IMR-90 (cell line): Measurements from ENCODE around the gene IFI30. TPM values are rescaled to one million over a fixed set of nuclear protein-coding genes. Genes with fewer than 3 reads are reported as not detected.

Source experiments
- ATAC-seq: fragments of 200-7000 bp; cut with Tn5 transposase; 2 replicates; pipeline ENCODE4 v1.9.1; 2020; ENCODE audit warnings: low read depth, mild to moderate bottlenecking, moderate library complexity
- BruUV-seq: library from RNA; stranded (reverse); fragments of 400-500 nt; replicated peaks from 2 replicates; lab custom pipeline; 2021; lab: Mats Ljungman, UMichigan
- CTCF ChIA-PET: fragments of 300-600 bp; formaldehyde crosslinking; extraction: SDS; loops from one replicate; lab custom pipeline; 2021; ENCODE audit warnings: antibody characterized with exemption; lab: Yijun Ruan, JAX
- POLR2A ChIA-PET: fragments of 300-600 bp; sonication (Branson Sonifier 250); formaldehyde crosslinking; loops from one replicate; lab custom pipeline; 2022; ENCODE audit warnings: antibody characterized with exemption; ENCODE audit not compliant: unreplicated experiment; lab: Charles Lee
- DNase-seq: peaks from one replicate; pipeline ENCODE4 v3.0.0; 2013
- H2AFZ ChIP-seq: replicated peaks from 2 replicates; pipeline ENCODE3; 2013; ENCODE audit warnings: low read length, mild to moderate bottlenecking; ENCODE audit not compliant: poor library complexity
- H2AK5ac ChIP-seq: 2 replicates; pipeline ENCODE4 v1.6.1; 2013; ENCODE audit warnings: low read depth, low read length, inconsistent platforms
- H2AK9ac ChIP-seq: replicated peaks from 2 replicates; pipeline ENCODE3; 2013; ENCODE audit warnings: mild to moderate bottlenecking, low read depth, low read length, moderate library complexity; ENCODE audit not compliant: poor library complexity
- H2BK120ac ChIP-seq: 2 replicates; pipeline ENCODE4 v1.6.1; 2013; ENCODE audit warnings: low read depth, low read length, inconsistent platforms
- H2BK15ac ChIP-seq: 3 replicates; pipeline ENCODE4 v1.6.1; 2013; ENCODE audit warnings: low read depth, low read length, inconsistent platforms
- H2BK20ac ChIP-seq: 2 replicates; pipeline ENCODE4 v1.6.1; 2013; ENCODE audit warnings: low read depth, mild to moderate bottlenecking, inconsistent platforms, low read length, moderate library complexity
- H2BK5ac ChIP-seq: 2 replicates; pipeline ENCODE4 v1.6.1; 2013; ENCODE audit warnings: mild to moderate bottlenecking, low read depth, low read length, inconsistent platforms; ENCODE audit not compliant: poor library complexity, severe bottlenecking
- H3K14ac ChIP-seq: replicated peaks from 2 replicates; pipeline ENCODE4 v1.6.1; 2013; ENCODE audit warnings: low read depth, low read length, inconsistent platforms
- H3K18ac ChIP-seq: 2 replicates; pipeline ENCODE4 v1.6.1; 2013; ENCODE audit warnings: low read depth, low read length, control low read depth
- H3K23ac ChIP-seq: 2 replicates; pipeline ENCODE4 v1.6.1; 2013; ENCODE audit warnings: low read depth, low read length, inconsistent platforms
- H3K27ac ChIP-seq: 2 replicates; pipeline ENCODE4 v1.5.1; 2013; ENCODE audit warnings: mild to moderate bottlenecking, control low read depth, low read length; ENCODE audit not compliant: insufficient read depth
- H3K27me3 ChIP-seq: 2 replicates; pipeline ENCODE4 v1.6.1; 2013; ENCODE audit warnings: low read length; ENCODE audit not compliant: control insufficient read depth, insufficient read depth
- H3K36me3 ChIP-seq: 2 replicates; pipeline ENCODE4 v1.6.1; 2013; ENCODE audit warnings: low read length, mixed read lengths; ENCODE audit not compliant: control insufficient read depth, insufficient read depth
- H3K4ac ChIP-seq: 2 replicates; pipeline ENCODE4 v1.6.1; 2013; ENCODE audit warnings: low read depth, low read length, inconsistent platforms
- H3K4me1 ChIP-seq: 2 replicates; pipeline ENCODE4 v1.6.1; 2013; ENCODE audit warnings: low read length, mixed read lengths; ENCODE audit not compliant: control insufficient read depth, insufficient read depth
- H3K4me2 ChIP-seq: 2 replicates; pipeline ENCODE4 v1.6.1; 2013; ENCODE audit warnings: low read depth, mild to moderate bottlenecking, control low read depth, low read length, moderate library complexity
- H3K4me3 ChIP-seq: 2 replicates; pipeline ENCODE4 v1.5.1; 2013; ENCODE audit warnings: low read depth, mild to moderate bottlenecking, control low read depth, low read length, moderate library complexity; ENCODE audit not compliant: insufficient read depth
- H3K56ac ChIP-seq: 2 replicates; pipeline ENCODE4 v1.6.1; 2013; ENCODE audit warnings: low read length, inconsistent platforms; ENCODE audit not compliant: insufficient read depth; ENCODE audit errors: extremely low read depth
- H3K79me1 ChIP-seq, 2 experiments: 2 replicates each; pipeline ENCODE4 v1.6.1; 2013; ENCODE audit warnings: low read length in 2 of 2, inconsistent platforms in 1 of 2, low read depth in 1 of 2
- H3K9ac ChIP-seq: 2 replicates; pipeline ENCODE4 v1.6.1; 2013; ENCODE audit warnings: low read depth, low read length, control low read depth
- H3K9me1 ChIP-seq: 2 replicates; pipeline ENCODE4 v1.6.1; 2013; ENCODE audit warnings: low read length, inconsistent platforms; ENCODE audit not compliant: insufficient read depth
- H3K9me3 ChIP-seq: 2 replicates; pipeline ENCODE4 v1.6.1; 2013; ENCODE audit warnings: low read length; ENCODE audit not compliant: control insufficient read depth, insufficient read depth
- H4K20me1 ChIP-seq: 2 replicates; pipeline ENCODE4 v1.6.1; 2013; ENCODE audit warnings: low read length, inconsistent platforms; ENCODE audit not compliant: insufficient read depth
- H4K5ac ChIP-seq: 2 replicates; pipeline ENCODE4 v1.6.1; 2013; ENCODE audit warnings: mild to moderate bottlenecking, low read depth, low read length, control low read depth
- H4K8ac ChIP-seq, 2 experiments: 2 replicates each; pipeline ENCODE4 v1.6.1; 2013; ENCODE audit warnings: low read depth in 2 of 2, low read length in 2 of 2, control low read depth in 1 of 2, inconsistent platforms in 1 of 2
- H4K91ac ChIP-seq: 2 replicates; pipeline ENCODE4 v1.6.1; 2013; ENCODE audit warnings: low read depth, low read length, inconsistent platforms; ENCODE audit not compliant: insufficient read depth
- BHLHE40 ChIP-seq: fragments of 150-350 bp; IDR thresholded peaks from 2 replicates; pipeline ENCODE4 v1.6.1; 2016; ENCODE audit warnings: mild to moderate bottlenecking, low read depth, low read length
- FOS ChIP-seq: fragments of 150-350 bp; IDR thresholded peaks from 2 replicates; pipeline ENCODE4 v1.6.1; 2016; ENCODE audit warnings: low read depth, low read length
- WGBS, 2 experiments: methylation state at CpG; one replicate each; pipeline versions ENCODE4 v1.1.5 to v1.1.7; 2013; ENCODE audit warnings: missing lambda C conversion rate in 2 of 2; ENCODE audit not compliant: insufficient read length in 1 of 2; ENCODE audit errors: extremely low coverage in 2 of 2; 5-methylcytosine and 5-hydroxymethylcytosine counted together
- dilution Hi-C: fragments of 300-500 bp; cut with HindIII; formaldehyde crosslinking; loops from one replicate; pipeline ENCODE4 v1.14.3; 2018; ENCODE audit warnings: low sequenced_read_pairs; ENCODE audit not compliant: unreplicated experiment
- in situ Hi-C: fragments of 300-500 bp; cut with MboI; formaldehyde crosslinking; loops from 3 replicates; pipeline ENCODE4 v1.14.3; 2019; ENCODE audit warnings: low sequenced_read_pairs, inconsistent platforms, mixed read lengths
- intact Hi-C: fragments of 100-400 bp; cut with micrococcal nuclease; formaldehyde crosslinking; loops from 2 replicates; pipeline ENCODE4 v1.10.0; 2022
- polyA plus RNA-seq, 3 experiments: library from polyadenylated mRNA; depleted of rRNA; stranded (reverse); fragments of >200 nt; gene quantifications; 2 replicates each; pipeline ENCODE4 v1.2.3, GENCODE V29; 2012; ENCODE audit warnings: low replicate concordance in 1 of 3
- total RNA-seq: library from RNA; depleted of rRNA; stranded (reverse); fragments of >200 nt; gene quantifications from 2 replicates; pipeline ENCODE4 v1.2.3, GENCODE V29; 2012
- TF ChIP-seq, protein P1 (sequence below): fragments of 150-350 bp; IDR thresholded peaks from 2 replicates; pipeline ENCODE4 v1.6.1; 2017; ENCODE audit warnings: mild to moderate bottlenecking, antibody characterized with exemption, low read length, low read depth

The IFI30 gene
- total and polyA plus RNA-seq, 2 of the 4 experiments (the other 2 are of a cell fraction): 2.3 TPM

DNA sequence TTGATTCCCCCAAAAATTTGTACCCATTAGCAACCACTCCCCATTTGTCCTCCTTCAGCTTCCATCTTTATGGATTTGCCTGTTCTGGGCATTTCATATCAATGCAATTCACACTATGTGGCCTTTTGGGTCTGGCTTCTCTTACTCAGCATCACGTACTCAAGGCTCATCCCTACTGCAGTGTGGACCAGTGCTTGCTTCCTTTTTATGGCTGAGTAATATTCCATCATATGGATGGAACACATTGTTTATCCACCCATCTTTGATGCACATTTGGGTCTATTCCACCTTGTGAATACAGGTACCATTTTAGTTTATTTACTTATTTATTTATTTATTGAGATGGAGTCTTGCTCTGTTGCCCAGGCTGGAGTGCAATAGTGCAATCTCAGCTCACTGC is 33.1 kb upstream of the IFI30 start:
- Histone ChIP-seq H3K27ac (no peak overlapping the region), H2BK20ac (no peak overlapping the region), H2AK9ac (no peak overlapping the region), H3K36me3 (peaks cover 48% of the 10 kb centered on the region), H3K56ac (no peak overlapping the region; the same call in 1 of the 2 replicates), H3K4me1 (no peaks in the 10 kb centered on the region), H2BK120ac (no peak overlapping the region), H4K8ac (no peak overlapping the region), H4K91ac (no peak overlapping the region), H3K18ac (no peak overlapping the region), H3K9me1 (no peaks in the 10 kb centered on the region), H3K4me2 (no peak overlapping the region), H3K14ac (no peak overlapping the region), H3K27me3 (no peaks in the 10 kb centered on the region), H2AK5ac (no peak overlapping the region), H3K4ac (no peak overlapping the region), H2BK15ac (no peak overlapping the region), H2BK5ac (no peak overlapping the region), H3K4me3 (no peak overlapping the region), H2AFZ (no peak overlapping the region), H3K9ac (no peak overlapping the region), H4K20me1 (no peaks in the 10 kb centered on the region), H4K5ac (no peak overlapping the region), H3K79me1 (no peaks in the 10 kb centered on the region), H3K9me3 (no peaks in the 10 kb centered on the region), H3K23ac (no peak overlapping the region)
- WGBS, 2 experiments: 100% methylated on average over 1 of the region's 1 CpG; no CpG with 5 or more reads in 1 of the 2 experiments
- BruUV-seq: no TSS peak
- CTCF ChIA-PET: no interaction called here
- TF ChIP-seq BHLHE40 (no peak), FOS (no peak)
- TF ChIP-seq, protein P1, sequence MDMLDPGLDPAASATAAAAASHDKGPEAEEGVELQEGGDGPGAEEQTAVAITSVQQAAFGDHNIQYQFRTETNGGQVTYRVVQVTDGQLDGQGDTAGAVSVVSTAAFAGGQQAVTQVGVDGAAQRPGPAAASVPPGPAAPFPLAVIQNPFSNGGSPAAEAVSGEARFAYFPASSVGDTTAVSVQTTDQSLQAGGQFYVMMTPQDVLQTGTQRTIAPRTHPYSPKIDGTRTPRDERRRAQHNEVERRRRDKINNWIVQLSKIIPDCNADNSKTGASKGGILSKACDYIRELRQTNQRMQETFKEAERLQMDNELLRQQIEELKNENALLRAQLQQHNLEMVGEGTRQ: no peak
- no peak for DNase-seq
- intact Hi-C loops (no loop called here), dilution Hi-C loops (no loop called here), in situ Hi-C loops (no loop called here)
- POLR2A ChIA-PET: no interaction called here
- ATAC-seq: no peak
